NCI-H345 treated with DMSO at 0.1 percent for 48 hours (cell line): ENCODE measurements around the gene TSC2.

Source experiments
- DNase-seq: peaks from one replicate; lab custom pipeline; 2025; ENCODE audit not compliant: unreplicated experiment; lab: John Stamatoyannopoulos, UW

The TSC2 gene

DNA sequence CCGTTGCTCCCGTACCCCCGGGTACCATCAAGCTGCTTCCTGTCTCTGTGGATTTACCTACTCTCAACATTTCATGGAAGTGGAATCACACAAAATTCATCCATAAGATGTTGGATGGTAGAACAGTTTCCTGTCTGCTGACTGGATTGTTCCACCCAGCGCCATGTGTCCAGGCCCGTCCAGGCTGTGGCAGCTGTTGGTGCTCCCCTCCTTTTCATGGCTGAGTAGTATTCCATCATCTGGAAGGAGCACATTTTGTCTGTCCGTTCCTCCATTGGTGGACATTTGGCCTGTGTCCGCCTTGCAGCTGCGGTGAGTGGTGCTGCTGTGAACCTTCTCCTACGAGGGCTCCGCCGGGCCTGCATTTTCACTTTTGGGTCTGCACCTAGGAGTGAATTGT, 18.4 kb downstream of the TSC2 start:
- DNase-seq = no peak

GRCh38 chr16:2070576-2071453, 23.0 kb downstream of the TSC2 start:
- no peak for DNase-seq

- DNase-seq = no peak
Observed at GRCh38 chr16:2071454-2072202, 23.8 kb downstream of the TSC2 start.

DNA sequence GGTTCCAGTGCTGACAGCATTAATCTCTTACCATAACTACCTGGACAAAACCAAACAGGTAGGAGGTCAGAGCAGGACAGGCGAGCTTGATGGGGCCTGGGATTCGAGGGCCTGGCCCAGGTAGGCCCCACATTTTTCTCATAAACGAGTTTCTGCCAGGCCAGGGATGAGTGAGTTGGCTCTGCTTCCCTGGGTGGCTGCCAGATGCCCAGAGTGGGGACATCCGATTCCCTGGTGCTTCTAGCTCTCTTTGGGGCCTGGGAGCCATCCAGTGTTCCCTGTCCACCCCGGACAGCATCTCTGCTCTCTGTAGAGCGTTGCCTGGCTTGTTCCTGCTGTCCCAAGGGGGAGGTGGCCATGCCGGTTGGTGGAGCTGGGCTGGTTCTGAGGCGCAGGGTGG, 25.1 kb downstream of the TSC2 start:
- DNase-seq = no peak

DNA sequence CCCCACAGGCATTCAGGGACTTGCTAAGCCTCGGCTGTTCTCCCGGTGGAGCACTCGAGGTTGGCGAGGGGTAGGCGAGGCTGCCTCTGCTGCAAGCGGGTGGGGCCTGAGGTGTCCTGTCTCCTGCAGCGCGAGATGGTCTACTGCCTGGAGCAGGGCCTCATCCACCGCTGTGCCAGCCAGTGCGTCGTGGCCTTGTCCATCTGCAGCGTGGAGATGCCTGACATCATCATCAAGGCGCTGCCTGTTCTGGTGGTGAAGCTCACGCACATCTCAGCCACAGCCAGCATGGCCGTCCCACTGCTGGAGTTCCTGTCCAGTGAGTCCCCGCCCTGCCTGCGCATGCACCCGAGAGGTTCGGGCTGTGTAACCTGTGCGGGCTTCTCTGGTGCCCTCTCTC, 26.3 kb downstream of the TSC2 start:
- DNase-seq = no peak

- DNase-seq = no peak
Observed at GRCh38 chr16:2075631-2076030, 27.8 kb downstream of the TSC2 start.

DNA sequence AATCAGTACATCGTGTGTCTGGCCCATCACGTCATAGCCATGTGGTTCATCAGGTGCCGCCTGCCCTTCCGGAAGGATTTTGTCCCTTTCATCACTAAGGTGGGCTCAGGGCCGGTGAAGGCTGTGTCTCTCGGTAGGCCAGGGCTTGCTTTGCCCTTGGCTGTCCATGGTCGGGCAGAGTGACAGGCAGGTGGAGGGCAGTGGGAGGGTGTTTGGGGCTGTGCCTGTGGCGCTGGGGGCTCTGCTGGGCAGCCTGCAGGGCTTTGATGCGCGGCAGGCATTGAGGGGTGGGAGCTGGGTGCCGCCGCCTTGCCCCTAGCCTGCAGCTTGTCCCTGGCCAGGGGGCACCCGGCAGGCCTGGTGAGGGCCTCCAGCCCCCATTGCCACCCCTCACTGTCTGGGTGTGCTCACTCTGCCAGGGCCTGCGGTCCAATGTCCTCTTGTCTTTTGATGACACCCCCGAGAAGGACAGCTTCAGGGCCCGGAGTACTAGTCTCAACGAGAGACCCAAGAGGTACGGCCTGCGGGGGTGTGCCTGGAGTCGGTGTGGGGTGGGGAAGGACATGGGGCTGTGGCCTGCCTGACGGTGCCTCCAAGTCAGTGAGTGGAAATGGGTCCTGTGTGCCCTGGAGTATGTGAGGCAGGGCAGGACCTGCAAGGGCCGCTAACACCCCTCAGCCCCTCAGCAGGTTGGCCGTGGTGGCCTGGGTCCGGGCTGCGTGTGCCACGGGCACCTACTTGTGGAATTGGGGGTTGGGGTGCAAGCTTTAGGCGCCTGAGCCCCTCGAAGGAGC, 28.5 kb downstream of the TSC2 start:
- no peak for DNase-seq

DNA sequence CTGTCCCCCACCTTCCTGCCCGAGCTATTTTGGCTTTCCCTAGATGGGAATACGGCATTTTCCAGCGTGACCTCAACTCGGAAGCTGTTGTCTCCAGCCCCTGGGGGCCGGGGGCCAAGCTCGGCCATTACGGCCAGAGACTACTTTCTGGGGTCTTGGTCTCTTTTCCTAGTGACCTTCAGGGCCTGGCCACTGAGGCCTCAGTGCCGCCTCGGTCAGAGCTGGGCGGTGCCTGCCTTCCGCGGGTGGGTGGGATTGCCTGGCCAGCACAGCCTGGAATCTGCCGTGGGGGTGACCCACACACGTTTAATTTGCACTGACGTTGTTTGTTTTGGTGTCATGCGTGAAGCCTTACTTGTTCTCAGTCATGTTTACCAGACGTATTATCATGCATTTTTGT, 29.2 kb downstream of the TSC2 start:
- no peak for DNase-seq

GRCh38 chr16:2077696-2078095, 29.9 kb downstream of the TSC2 start:
- no peak for DNase-seq

- no peak for DNase-seq
Observed at GRCh38 chr16:2078096-2078495, 30.3 kb downstream of the TSC2 start.

DNA sequence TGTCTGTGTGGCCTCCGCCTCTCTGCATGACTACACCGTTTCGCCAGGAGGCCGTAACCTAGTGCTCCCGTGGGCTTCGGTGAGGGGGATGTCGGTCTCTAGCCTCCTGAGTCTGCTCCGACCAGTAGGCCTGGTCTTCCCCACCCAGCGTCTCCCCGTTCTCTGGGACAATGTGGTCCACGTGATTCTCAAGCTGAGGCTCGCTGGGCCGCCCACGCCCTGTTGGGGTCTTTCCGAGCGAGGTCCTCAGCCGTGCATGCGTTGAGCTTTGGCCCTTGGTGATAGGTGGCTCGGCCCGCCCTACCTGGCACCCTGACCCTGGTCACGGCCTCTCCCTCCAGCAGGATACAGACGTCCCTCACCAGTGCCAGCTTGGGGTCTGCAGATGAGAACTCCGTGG, 30.9 kb downstream of the TSC2 start:
- no peak for DNase-seq

DNA sequence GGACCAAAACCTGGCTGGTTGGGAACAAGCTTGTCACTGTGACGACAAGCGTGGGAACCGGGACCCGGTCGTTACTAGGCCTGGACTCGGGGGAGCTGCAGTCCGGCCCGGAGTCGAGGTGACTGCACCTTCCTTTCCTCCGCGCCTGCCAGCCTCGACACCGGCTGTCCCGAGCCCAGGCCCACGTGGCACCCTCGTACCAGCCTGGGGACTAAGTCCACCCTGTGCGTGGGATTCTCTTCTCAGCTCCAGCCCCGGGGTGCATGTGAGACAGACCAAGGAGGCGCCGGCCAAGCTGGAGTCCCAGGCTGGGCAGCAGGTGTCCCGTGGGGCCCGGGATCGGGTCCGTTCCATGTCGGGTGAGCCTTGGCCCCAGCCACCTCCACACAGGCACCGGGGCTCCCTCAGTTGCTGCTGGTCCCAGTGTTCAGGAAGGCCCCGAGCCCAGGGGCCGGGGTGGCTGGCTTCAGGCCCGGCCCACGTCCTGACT, 31.6 kb downstream of the TSC2 start:
- DNase-seq = no peak

DNA sequence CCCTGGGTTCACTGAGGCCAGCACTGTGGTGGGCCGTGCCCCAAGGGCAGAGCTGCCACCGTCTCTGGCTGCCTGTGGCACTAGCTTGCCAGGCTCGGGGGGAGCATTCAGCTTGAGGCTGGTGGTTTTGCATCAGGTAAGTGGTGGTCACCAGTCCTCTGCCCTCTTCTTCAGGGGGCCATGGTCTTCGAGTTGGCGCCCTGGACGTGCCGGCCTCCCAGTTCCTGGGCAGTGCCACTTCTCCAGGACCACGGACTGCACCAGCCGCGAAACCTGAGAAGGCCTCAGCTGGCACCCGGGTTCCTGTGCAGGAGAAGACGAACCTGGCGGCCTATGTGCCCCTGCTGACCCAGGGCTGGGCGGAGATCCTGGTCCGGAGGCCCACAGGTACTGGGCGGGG, 32.2 kb downstream of the TSC2 start:
- no peak for DNase-seq

- DNase-seq = no peak
Observed at GRCh38 chr16:2081201-2082084, 33.7 kb downstream of the TSC2 start.

GRCh38 chr16:2082171-2082982, 34.6 kb downstream of the TSC2 start:
- no peak for DNase-seq

DNA sequence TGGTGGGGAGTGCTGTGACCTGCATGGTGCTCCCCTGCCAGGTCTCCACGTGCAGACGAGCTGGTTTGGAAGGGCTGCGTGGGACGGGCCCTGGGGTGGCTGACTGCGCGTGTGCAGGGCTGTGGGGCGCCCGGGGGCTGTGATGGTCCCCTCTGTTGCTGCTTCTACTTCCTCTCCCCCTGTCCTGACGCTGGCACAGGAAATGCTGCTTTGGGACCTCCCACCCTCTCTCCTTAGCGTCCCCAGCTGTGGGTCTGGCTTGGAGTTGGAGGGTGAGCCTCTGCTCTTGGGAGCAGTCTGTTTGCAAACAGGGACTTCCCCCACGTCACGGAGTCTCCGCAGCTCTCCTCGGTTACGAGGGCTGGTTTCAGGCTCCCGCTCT, 35.2 kb downstream of the TSC2 start:
- no peak for DNase-seq

- no peak for DNase-seq
Observed at GRCh38 chr16:2083409-2083808, 35.6 kb downstream of the TSC2 start.

DNA sequence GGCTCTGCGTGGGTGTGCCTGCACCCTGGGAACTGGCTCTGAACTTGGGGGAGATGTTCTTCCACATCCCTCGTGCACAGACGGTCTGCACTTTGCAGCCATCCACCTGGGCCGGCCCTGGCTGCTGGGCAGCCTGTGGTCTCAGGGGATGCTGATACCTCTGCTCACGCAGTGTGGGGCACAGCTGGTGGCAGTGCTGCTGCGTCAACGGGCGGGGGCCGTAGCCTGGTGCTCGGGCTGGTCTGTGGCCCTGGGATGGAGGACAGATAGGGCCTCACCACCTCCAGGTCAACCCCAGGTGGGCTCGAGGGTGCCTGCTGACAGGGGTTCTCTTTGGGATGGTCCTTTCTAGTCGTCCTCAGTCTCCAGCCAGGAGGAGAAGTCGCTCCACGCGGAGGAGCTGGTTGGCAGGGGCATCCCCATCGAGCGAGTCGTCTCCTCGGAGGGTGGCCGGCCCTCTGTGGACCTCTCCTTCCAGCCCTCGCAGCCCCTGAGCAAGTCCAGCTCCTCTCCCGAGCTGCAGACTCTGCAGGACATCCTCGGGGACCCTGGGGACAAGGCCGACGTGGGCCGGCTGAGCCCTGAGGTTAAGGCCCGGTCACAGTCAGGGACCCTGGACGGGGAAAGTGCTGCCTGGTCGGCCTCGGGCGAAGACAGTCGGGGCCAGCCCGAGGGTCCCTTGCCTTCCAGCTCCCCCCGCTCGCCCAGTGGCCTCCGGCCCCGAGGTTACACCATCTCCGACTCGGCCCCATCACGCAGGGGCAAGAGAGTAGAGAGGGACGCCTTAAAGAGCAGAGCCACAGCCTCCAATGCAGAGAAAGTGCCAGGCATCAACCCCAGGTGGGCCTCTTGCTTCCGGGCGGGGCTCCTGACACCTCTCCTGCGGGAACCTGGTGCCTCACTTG, 36.3 kb downstream of the TSC2 start:
- DNase-seq = no peak
